PC-9 (cell line): ENCODE data around the gene FHIP1A. TPM values are rescaled to one million over a fixed set of nuclear protein-coding genes. Genes with fewer than 3 reads are reported as not detected.

ENCODE experiments used
- BruUV-seq: library from RNA; stranded (reverse); fragments of 400-500 nt; replicated peaks from 2 replicates; lab custom pipeline; 2021; lab: Mats Ljungman, UMichigan
- CTCF ChIA-PET: fragments of 300-600 bp; sonication (Branson Sonifier 250); formaldehyde crosslinking; loops from one replicate; lab custom pipeline; 2022; ENCODE audit warnings: antibody characterized with exemption; lab: Charles Lee
- POLR2A ChIA-PET: fragments of 300-600 bp; sonication (Branson Sonifier 250); formaldehyde crosslinking; loops from one replicate; lab custom pipeline; 2022; ENCODE audit warnings: antibody characterized with exemption; ENCODE audit not compliant: unreplicated experiment; lab: Charles Lee
- DNase-seq, 2 experiments: peaks; one replicate each; pipeline versions ENCODE4 v3.0.0 to v3.0.0-alpha.2; 2015 to 2022; ENCODE audit warnings: mixed read lengths in 1 of 2
- H2AFZ ChIP-seq: fragments of 200-600 bp; sonication (generic); 2 replicates; pipeline ENCODE4 v1.8.1; 2017; ENCODE audit warnings: antibody characterized with exemption
- H3F3A ChIP-seq: fragments of 200-600 bp; sonication (generic); 2 replicates; pipeline ENCODE4 v1.8.1; 2017; ENCODE audit warnings: antibody characterized with exemption, mild to moderate bottlenecking, low read depth; ENCODE audit not compliant: insufficient read depth
- H3K27ac ChIP-seq: fragments of 200-600 bp; sonication (generic); 2 replicates; pipeline ENCODE4 v1.6.1; 2016; ENCODE audit warnings: mixed run types
- H3K27me3 ChIP-seq: fragments of 200-600 bp; sonication (generic); 2 replicates; pipeline ENCODE4 v1.6.1; 2016; ENCODE audit warnings: low read depth, mixed run types; ENCODE audit not compliant: insufficient read depth
- H3K36me3 ChIP-seq: fragments of 200-600 bp; sonication (generic); 2 replicates; pipeline ENCODE4 v1.6.1; 2016; ENCODE audit warnings: low read depth, mixed run types
- H3K4me1 ChIP-seq: fragments of 200-600 bp; sonication (generic); replicated peaks from 2 replicates; pipeline ENCODE4 v1.6.1; 2016; ENCODE audit warnings: mixed run types; ENCODE audit not compliant: insufficient read depth
- H3K4me2 ChIP-seq: fragments of 200-600 bp; sonication (generic); 2 replicates; pipeline ENCODE4 v1.6.1; 2017; ENCODE audit warnings: mixed run types
- H3K4me3 ChIP-seq: fragments of 200-600 bp; sonication (generic); 2 replicates; pipeline ENCODE4 v1.6.1; 2016; ENCODE audit warnings: mixed run types
- H3K79me2 ChIP-seq: fragments of 200-600 bp; sonication (generic); 2 replicates; pipeline ENCODE4 v1.6.1; 2017; ENCODE audit warnings: low read depth, mixed run types
- H3K9me2 ChIP-seq: fragments of 200-600 bp; sonication (generic); 2 replicates; pipeline ENCODE4 v1.8.1; 2017; ENCODE audit warnings: mild to moderate bottlenecking; ENCODE audit not compliant: insufficient read depth
- H3K9me3 ChIP-seq: fragments of 200-600 bp; sonication (generic); 2 replicates; pipeline ENCODE4 v1.8.1; 2016; ENCODE audit warnings: low read depth; ENCODE audit not compliant: insufficient read depth
- H4K20me1 ChIP-seq: fragments of 200-600 bp; sonication (generic); 2 replicates; pipeline ENCODE4 v1.8.1; 2017; ENCODE audit not compliant: insufficient read depth
- CTCF ChIP-seq: fragments of 200-600 bp; sonication (generic); conservative IDR thresholded peaks from 2 replicates; pipeline ENCODE4 v1.6.1; 2017; ENCODE audit warnings: mixed run types, antibody characterized with exemption, mild to moderate bottlenecking, moderate library complexity
- EZH2 ChIP-seq: fragments of 200-600 bp; sonication (generic); IDR thresholded peaks from 2 replicates; pipeline ENCODE4 v1.8.0; 2017; ENCODE audit warnings: antibody characterized with exemption, low read depth
- intact Hi-C: fragments of 100-400 bp; cut with micrococcal nuclease; formaldehyde crosslinking; loops from one replicate; pipeline ENCODE4 v1.10.0; 2022; ENCODE audit not compliant: unreplicated experiment
- total RNA-seq: library from RNA; stranded (reverse); gene quantifications from 2 replicates; pipeline ENCODE4 v1.2.3, GENCODE V29; 2021

FHIP1A gene
- total RNA-seq, 1 experiment from 2014 or later, result 33.7 TPM

GRCh38 chr4:151361966-151362365, 47.0 kb upstream of the FHIP1A start:
- ChIA-PET POLR2A (no interaction called here), CTCF (interaction anchor here (0.6 kb wide), 1 partner anchor 12 kb away, joined by 10 read pairs; no protein-coding TSS in a partner anchor)
- BruUV-seq, result no TSS peak
- no peaks in the 10 kb centered on the region for H3K79me2 ChIP-seq
- no peak overlapping the region for H3K4me2 ChIP-seq
- no peak overlapping the region for H3K27ac ChIP-seq
- no peaks in the 10 kb centered on the region for H4K20me1 ChIP-seq
- H3F3A ChIP-seq, result no peaks in the 10 kb centered on the region
- no peaks in the 10 kb centered on the region for H3K36me3 ChIP-seq
- no peaks in the 10 kb centered on the region for H3K9me3 ChIP-seq
- intact Hi-C loops, result loop anchor here (1.0 to 10.0 kb wide), 6 partner anchors 85 to 1023 kb away; partner anchors contain the start of genes GATB and PRSS48
- H3K9me2 ChIP-seq, result no peaks in the 10 kb centered on the region
- no peak overlapping the region for H3K4me3 ChIP-seq
- no peak overlapping the region for H2AFZ ChIP-seq
- TF ChIP-seq EZH2, result no peak
- TF ChIP-seq CTCF, result no peak
- H3K27me3 ChIP-seq, result no peaks in the 10 kb centered on the region
- no peak for DNase-seq
- no peaks in the 10 kb centered on the region for H3K4me1 ChIP-seq

GRCh38 chr4:151362404-151363164, 46.4 kb upstream of the FHIP1A start:
- no peaks in the 10 kb centered on the region for H3K79me2 ChIP-seq
- H3K4me2 ChIP-seq, result no peak overlapping the region
- H3K4me3 ChIP-seq, result no peak overlapping the region
- intact Hi-C loops, result loop anchor here (1.0 to 10.0 kb wide), 6 partner anchors 86 to 1022 kb away; partner anchors contain the start of genes GATB and PRSS48
- peak; percentile 90 for TF ChIP-seq CTCF
- TF ChIP-seq EZH2, result no peak
- no peak overlapping the region for H2AFZ ChIP-seq
- no peaks in the 10 kb centered on the region for H3K9me2 ChIP-seq
- H3K27ac ChIP-seq, result no peak overlapping the region
- CTCF ChIA-PET, result no interaction called here
- no peaks in the 10 kb centered on the region for H3K9me3 ChIP-seq
- no peaks in the 10 kb centered on the region for H3K4me1 ChIP-seq
- no peaks in the 10 kb centered on the region for H4K20me1 ChIP-seq
- no peaks in the 10 kb centered on the region for H3K36me3 ChIP-seq
- H3F3A ChIP-seq, result no peaks in the 10 kb centered on the region
- BruUV-seq, result no TSS peak
- no peaks in the 10 kb centered on the region for H3K27me3 ChIP-seq
- POLR2A ChIA-PET, result no interaction called here
- peak; percentile 58 to 74 for DNase-seq

GRCh38 chr4:151376540-151376939, 32.4 kb upstream of the FHIP1A start:
- BruUV-seq, result no TSS peak
- Histone ChIP-seq H3K9me3 (no peaks in the 10 kb centered on the region), H3K4me3 (no peak overlapping the region), H3K4me2 (no peak overlapping the region), H3K4me1 (no peaks in the 10 kb centered on the region), H4K20me1 (no peaks in the 10 kb centered on the region), H3K9me2 (no peaks in the 10 kb centered on the region), H3K27ac (no peak overlapping the region), H3K36me3 (no peaks in the 10 kb centered on the region), H3K79me2 (no peaks in the 10 kb centered on the region), H3F3A (no peaks in the 10 kb centered on the region), H3K27me3 (no peaks in the 10 kb centered on the region), H2AFZ (no peak overlapping the region)
- CTCF ChIA-PET, result no interaction called here
- POLR2A ChIA-PET, result no interaction called here
- TF ChIP-seq CTCF (no peak), EZH2 (no peak)
- no peak for DNase-seq
- intact Hi-C loops, result no loop called here
